BE2C (cell line): ENCODE data around the gene LYPD8.

Experiments used
- DNase-seq: peaks from one replicate; pipeline ENCODE4 v3.0.0-alpha.2; 2020
- H3K27me3 ChIP-seq: fragments of 250-450 bp; sonication (Bioruptor Pico); 2 replicates; pipeline ENCODE4 v1.5.1; 2020; ENCODE audit warnings: mild to moderate bottlenecking
- H3K36me3 ChIP-seq: fragments of 250-450 bp; sonication (Bioruptor Pico); 2 replicates; pipeline ENCODE4 v1.5.1; 2020; ENCODE audit warnings: mild to moderate bottlenecking
- H3K4me1 ChIP-seq: fragments of 250-450 bp; sonication (Bioruptor Pico); 2 replicates; pipeline ENCODE4 v1.5.1; 2020
- H3K4me3 ChIP-seq: 2 replicates; pipeline ENCODE4 v1.5.1; 2011; ENCODE audit warnings: low read depth, low read length
- H3K9me3 ChIP-seq: fragments of 250-450 bp; sonication (Bioruptor Pico); 2 replicates; pipeline ENCODE4 v1.5.1; 2020
- CTCF ChIP-seq: IDR thresholded peaks from 2 replicates; pipeline ENCODE4 v1.5.1; 2012; ENCODE audit warnings: mild to moderate bottlenecking, low read depth, low read length

The LYPD8 gene

GRCh38 chr1:248699099-248699498 is 56.5 kb downstream of the LYPD8 start:
- Histone ChIP-seq H3K4me1 (no peaks in the 10 kb centered on the region), H3K36me3 (no peaks in the 10 kb centered on the region), H3K4me3 (no peak overlapping the region), H3K27me3 (no peaks in the 10 kb centered on the region), H3K9me3 (no peaks in the 10 kb centered on the region)
- no peak for DNase-seq
- TF ChIP-seq CTCF = no peak

GRCh38 chr1:248697907-248698306 is 57.7 kb downstream of the LYPD8 start:
- Histone ChIP-seq H3K27me3 (no peaks in the 10 kb centered on the region), H3K9me3 (no peaks in the 10 kb centered on the region), H3K36me3 (no peaks in the 10 kb centered on the region), H3K4me3 (no peak overlapping the region), H3K4me1 (no peaks in the 10 kb centered on the region)
- TF ChIP-seq CTCF = no peak
- no peak for DNase-seq

GRCh38 chr1:248696774-248697173 is 58.8 kb downstream of the LYPD8 start:
- DNase-seq = no peak
- no peak for TF ChIP-seq CTCF
- H3K9me3 ChIP-seq = no peaks in the 10 kb centered on the region
- H3K27me3 ChIP-seq = no peaks in the 10 kb centered on the region
- no peaks in the 10 kb centered on the region for H3K36me3 ChIP-seq
- H3K4me1 ChIP-seq = no peaks in the 10 kb centered on the region
- no peak overlapping the region for H3K4me3 ChIP-seq

GRCh38 chr1:248696261-248696660 is 59.3 kb downstream of the LYPD8 start:
- H3K9me3 ChIP-seq = no peaks in the 10 kb centered on the region
- no peak for DNase-seq
- H3K27me3 ChIP-seq = no peaks in the 10 kb centered on the region
- TF ChIP-seq CTCF = peak; percentile 25
- H3K4me1 ChIP-seq = no peaks in the 10 kb centered on the region
- H3K36me3 ChIP-seq = no peaks in the 10 kb centered on the region
- no peak overlapping the region for H3K4me3 ChIP-seq

- H3K36me3 ChIP-seq = no peaks in the 10 kb centered on the region
- H3K4me3 ChIP-seq = no peak overlapping the region
- H3K4me1 ChIP-seq = no peaks in the 10 kb centered on the region
- no peaks in the 10 kb centered on the region for H3K27me3 ChIP-seq
- DNase-seq = no peak
- H3K9me3 ChIP-seq = no peaks in the 10 kb centered on the region; the same call in 1 of the 2 replicates
- no peak for TF ChIP-seq CTCF
Measured at GRCh38 chr1:248695451-248696132, 60.0 kb downstream of the LYPD8 start.

GRCh38 chr1:248691567-248692155 is 63.9 kb downstream of the LYPD8 start:
- Histone ChIP-seq H3K36me3 (no peaks in the 10 kb centered on the region), H3K4me3 (no peak overlapping the region), H3K4me1 (no peaks in the 10 kb centered on the region), H3K9me3 (no peaks in the 10 kb centered on the region; the same call in 1 of the 2 replicates), H3K27me3 (no peaks in the 10 kb centered on the region)
- DNase-seq = no peak
- TF ChIP-seq CTCF = no peak
